Activated effector memory CD4-positive, alpha-beta T cell treated with anti-CD3 and anti-CD28 coated beads, Interleukin-2, amount 50 U/mL, for 16 hours (primary cell): ENCODE results near the gene DNM2.
"Not testable (repeated sequence)": the region's sequence is repeated elsewhere in the genome, so short reads cannot be mapped to it uniquely, and the experiment has no call there.

Experiments used
- DNase-seq: peaks from one replicate; pipeline ENCODE4 v3.0.0-alpha.2; 2020

Gene DNM2

DNA sequence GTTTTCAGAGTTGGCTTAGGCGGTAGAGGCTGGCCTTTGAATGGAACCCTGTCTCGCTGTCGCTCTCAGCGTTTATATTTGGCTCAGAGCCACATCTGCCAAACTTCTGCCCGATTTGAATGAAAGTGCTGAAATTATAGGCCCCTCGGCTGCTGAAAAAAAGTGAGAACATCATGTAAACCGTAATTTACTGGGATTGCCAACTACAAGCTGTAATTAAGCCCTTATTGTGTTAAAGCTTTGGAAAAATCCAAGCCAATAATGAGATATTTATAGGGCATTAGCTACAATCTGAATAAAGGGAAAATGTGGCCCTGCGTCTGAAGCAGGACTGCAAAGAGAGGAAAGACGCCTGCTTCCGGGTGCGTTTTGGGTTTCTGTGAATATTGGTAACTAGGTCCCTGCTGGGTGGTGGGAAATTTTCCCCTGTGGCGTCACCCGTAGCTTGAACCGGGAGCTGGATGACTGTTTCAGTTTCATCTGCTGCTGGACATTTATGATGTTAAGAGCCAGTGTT is 9.9 kb downstream of the DNM2 start:
- no peak for DNase-seq

DNA sequence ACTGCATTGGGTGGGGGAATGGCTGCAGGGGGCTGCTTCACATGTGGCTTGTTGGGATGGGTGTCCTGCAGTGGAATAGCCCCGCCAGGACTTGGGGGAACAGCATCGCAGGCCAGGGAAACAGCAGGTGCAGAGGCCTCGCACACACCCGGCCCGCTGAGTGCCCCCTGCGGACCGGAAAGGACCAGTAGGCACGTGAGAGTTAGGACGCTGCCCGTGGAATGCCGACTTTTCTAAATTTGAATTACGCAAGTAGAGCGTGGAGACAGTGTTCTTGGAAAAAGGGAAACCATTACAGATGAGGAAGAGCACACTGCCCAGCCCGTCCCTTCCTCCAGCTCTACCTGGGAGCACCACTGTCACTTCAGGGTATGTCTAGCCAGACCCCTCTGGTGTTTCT is 11.5 kb downstream of the DNM2 start:
- no peak for DNase-seq

DNA sequence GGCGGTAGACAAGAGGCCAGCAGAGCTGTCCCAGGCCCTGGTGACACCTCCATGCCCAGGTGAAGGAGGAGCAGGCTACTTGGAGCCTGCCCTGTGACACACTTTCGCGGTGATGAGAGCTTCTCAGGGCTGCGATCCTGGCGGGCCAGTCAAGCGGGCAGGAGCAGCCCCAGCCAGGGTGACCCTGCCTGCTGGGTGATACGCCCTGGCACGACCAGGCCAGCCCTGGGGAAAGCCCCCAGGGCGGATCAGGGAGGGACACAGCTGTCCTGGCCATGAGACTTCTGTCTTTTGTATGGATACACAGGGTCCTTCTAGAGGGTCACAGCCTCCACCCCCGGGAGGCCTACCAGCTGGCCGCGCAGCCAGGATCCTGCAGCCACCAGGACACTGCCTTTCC is 13.1 kb downstream of the DNM2 start:
- no peak for DNase-seq

DNA sequence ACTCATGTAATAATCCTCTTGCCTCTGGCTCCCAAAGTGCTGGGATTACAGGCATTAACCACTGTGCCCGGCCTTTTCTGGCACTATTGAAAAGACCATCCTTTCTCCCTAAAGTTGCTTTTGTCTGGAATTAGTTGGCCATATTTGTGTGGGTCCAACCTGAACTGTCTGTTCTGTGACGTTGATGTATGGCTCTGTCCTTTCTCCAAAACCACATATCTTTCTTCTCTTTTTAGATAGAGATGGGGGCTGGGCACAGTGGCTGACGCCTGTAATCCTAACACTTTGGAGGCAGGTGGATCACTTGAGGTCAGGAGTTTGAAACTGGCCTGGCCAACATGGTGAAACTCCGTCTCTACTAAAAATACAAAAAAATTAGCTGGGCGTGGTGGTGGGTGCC is 17.9 kb downstream of the DNM2 start:
- DNase-seq, result no peak

DNA sequence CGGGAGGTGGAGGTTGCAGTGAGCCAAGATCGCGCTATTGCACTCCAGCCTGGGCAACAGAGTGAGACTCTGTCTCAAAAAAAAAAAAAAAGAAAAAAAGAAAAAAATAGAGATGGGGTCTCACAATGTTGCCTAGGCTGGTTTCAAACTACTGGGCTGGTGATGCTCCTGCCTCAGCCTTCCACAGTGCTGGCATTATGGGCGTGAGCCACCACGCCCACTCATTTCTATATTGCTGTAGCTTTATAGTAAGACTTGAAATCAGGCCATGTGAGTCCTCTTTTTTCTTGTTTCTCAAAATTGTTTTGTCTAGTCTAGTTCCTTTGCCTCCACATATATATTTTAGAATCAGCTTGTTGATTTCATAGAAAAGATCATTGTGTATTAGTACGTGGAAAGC is 18.3 kb downstream of the DNM2 start:
- DNase-seq, result no peak

DNA sequence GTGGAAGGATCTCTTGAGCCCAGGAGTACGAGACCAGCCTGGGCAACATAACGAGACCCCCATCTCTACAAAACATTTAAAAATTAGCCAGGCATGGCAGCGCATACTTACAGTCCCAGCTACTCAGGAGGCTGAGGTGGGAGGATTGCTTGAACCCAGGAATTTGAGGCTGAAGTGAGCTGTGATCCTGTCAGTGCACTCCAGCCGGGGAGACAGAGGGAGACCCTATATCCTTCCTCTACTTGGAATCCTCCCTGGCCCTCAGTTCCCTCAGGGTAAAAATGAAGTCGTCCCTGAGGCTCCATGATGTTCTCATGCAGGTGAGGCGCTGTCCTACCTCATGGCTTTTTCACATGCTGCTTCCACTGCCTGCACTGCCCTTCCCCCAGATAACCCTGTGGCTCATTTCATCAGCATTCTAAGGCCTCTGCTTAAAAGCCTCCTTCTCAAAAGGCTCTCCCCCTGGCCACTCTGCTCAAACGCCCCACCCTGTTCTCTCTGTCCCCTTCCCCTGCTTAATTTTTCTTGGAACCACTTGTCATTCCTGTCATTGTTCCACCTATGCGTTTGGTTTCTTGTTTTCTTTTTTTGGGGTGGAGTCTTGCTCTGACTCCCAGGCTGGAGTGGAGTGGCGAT is 19.2 kb downstream of the DNM2 start:
- DNase-seq, result no peak

DNA sequence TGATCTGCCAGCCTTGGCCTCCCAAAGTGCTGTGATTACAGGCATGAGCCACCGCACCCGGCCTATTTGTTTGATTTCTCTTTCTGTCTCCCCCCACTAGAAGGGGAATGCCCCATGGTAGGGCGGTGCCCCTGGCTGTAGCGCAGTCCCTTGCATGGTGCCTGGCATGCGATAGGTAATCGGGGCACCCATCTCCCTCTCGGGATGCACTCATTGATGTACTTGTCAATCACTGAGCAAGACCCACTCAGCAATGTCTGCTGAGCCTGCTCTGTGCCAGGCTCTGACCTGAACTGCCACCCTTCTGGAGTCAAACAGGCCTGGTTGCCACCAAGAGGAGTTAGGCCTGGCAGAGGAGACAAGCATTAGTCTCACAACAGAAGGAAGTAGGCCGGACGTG is 19.8 kb downstream of the DNM2 start:
- no peak for DNase-seq

DNA sequence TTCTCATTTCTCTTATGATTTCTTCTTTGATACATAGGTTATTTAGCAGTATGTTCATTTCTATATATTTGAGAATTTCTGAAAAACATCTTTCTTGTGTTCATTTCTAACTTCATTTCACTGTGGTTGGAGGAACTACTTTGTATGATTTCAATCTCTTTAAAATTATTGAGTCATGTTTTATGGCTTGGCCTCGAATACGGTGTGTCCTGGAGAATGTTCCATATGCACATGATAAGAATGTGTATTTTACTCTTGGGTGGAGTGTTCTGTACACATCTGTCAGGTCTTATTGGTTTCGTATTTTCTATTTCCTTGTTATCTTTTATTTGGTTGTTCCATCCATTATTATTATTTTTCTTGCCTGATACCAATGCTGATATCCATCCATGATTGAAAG is 22.9 kb downstream of the DNM2 start:
- no peak for DNase-seq

DNA sequence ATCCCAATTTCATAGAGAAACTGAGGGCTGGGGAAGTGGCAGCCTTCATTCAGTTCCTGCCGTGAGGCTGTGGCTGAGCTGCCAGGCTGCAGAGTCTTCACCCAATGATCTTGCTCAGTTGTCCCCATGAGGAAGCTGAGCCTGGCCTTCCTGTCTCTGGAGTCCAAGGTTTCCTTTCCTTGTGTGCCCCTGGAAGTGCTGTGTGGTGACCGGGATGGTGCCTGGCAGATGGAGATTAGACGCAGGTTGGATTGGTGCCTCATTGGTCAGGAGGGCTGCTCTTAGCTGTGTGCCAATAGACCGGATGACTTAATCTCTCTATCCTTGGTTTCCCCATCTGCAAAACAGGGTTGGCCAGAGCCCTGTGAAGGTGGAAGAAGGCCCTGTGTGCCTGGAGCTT is 24.6 kb downstream of the DNM2 start:
- no peak for DNase-seq

DNA sequence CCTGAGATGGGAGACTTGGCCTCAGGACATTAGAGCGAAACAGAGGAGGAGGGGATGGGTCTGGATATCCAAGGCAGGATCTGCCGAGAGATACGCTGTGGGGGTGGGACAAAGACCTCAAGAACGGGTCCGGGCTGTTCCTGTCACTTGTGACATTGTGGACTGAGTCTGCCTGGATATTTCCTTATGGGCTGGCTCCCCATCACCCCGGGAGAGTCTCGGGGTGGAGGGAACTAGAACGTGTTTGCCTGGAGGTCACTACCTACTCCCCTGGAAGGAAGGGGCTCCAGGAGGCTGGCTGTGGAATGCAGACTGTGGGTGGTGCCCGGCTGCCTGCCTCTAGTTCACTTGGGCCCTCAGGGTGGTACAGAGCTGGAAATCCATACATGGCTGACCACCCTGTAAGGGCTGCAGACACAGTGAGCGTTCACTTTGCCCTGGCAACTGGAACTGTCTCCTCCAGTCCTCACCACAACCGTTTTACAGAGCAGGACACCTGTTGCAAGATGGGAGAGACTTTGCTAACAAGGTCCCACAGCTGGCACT is 26.4 kb downstream of the DNM2 start:
- no peak for DNase-seq

DNA sequence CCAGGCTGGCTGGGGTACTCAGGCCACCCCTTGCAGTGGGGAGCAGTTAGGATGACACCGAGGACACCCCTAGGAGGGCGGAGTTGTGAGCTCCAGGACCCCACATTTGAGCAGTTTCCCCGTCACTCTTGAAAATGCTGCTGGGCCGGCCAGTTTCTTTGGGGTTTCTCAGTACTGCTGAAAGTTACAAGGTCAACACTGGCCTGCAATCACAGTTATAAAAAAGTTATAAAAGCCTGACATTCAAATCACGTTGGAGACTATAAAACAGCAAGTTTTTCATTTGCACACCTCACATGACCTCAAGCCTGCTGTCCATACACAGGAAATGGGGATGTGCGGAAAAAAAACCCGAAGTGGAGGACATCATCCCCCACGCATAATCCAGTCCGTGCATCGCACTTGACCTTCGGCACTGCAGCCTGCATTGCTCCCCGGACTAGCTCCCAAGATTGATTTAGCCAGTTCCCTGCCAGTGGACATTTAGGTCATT is 27.0 kb downstream of the DNM2 start:
- DNase-seq, result no peak

DNA sequence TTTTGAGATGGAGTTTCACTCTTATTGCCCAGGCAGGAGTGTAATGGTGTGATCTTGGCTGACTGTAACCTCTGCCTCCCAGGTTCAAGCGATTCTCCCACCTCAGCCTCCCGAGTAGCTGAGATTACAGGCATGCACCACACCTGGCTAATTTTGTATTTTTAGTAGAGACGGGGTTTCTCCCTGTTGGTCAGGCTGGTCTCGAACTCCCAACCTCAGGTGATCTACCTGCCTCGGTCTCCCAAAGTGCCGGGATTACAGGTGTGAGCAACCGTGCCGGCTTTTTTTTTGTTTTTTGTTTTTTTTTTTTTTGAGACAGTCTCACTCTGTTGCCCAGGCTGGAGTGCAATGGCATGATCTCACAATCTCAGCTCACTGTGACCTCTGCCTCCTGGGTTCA is 28.6 kb downstream of the DNM2 start:
- DNase-seq, result not testable (repeated sequence)

DNA sequence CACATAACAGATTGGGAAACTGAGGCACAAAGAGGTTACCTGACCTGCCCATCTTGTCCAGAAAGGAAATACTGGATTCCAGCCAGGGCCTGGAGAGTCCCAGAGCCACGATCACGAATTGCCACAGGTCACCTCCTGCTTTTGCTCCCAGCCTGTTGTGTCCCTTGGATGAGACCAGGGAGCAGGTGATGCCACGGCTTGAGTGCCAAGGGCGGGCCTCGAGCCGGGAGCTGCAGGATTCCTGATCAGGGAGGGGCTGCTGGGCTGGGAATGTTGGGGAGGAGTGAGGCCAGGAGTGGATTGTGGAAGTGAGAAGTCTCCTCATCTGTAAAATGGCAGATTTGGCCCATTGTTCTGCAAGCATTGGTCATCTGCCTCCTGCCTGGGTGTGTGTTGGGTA is 29.4 kb downstream of the DNM2 start:
- no peak for DNase-seq

DNA sequence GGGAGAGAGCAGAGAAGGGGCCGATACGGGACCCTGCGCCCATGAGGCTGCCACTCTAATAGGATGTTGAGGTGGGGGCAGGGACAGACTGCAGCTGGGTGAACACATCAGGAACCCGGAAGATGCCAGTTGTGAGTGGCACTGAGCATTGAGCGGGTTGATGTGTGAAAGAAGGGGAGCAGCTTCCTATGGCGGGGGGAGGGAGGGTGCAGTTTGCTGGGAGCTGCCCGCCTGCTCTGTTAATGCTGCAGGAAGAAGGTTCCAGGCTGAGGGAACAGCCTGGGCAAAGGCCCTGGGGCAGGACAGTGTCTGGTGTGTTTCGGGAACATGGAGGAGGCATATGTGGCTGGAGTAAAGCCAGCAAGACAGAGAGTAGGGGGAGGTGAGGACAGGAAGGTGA is 29.8 kb downstream of the DNM2 start:
- DNase-seq, result no peak

DNA sequence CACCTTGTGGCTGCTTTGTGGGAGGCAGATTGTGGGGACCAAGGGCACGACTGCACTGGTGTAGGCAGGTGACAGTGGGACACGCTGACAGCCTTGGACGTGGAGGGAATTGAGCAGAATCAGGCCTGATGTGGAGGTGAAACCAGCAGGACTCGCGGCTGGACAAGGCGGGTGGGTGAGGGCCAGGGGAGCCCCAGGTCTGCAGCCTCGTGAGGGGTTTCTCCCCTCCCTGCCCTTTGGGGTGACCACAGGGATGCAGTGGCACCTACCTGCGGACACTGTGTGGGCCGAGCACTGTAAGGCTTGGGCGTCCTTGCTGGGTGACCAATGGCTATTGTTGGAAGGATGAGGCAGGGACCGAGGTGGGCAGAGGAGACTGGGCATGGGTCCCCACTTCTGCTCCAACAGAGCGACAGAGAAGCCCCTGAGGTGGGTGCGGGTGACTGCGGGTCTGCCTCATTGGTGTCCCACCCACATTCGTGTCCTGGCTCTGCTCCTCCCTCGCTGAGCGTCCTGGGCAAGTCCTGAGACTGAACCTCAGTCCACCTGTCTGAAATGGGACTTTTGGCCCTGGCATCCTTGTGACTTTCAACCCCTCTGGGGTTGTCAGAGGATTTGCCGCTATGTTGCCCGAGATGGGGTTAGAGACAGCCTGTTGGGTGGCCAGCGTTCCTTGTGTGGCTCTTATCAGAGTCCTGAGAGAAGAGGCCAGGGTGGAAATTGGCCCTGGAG is 30.5 kb downstream of the DNM2 start:
- DNase-seq, result no peak

DNA sequence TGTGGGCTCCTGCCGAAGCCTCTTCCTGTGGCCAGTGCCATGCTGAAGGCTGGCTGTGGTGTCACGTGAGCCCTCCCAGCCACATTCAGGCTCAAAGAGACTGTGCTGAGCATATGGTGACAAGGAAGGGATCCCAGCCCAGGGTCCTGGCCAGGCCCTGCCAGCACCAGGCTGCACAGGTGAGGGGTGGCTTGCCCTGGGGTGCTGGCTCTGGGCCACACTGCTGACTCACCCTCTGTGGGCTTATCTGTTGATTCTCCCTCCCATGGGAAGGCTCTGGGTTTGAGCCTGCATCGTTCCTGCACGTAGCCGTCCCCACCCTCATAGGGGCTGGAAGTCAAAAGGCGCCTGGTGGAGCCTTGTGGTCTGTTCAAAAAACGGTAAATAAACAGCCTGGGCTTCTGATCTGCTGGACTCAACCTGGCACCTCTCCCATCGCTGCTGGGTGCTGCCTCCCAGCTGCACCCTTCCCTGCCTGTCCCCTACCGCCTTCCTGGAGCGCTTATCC is 31.1 kb downstream of the DNM2 start:
- no peak for DNase-seq

DNA sequence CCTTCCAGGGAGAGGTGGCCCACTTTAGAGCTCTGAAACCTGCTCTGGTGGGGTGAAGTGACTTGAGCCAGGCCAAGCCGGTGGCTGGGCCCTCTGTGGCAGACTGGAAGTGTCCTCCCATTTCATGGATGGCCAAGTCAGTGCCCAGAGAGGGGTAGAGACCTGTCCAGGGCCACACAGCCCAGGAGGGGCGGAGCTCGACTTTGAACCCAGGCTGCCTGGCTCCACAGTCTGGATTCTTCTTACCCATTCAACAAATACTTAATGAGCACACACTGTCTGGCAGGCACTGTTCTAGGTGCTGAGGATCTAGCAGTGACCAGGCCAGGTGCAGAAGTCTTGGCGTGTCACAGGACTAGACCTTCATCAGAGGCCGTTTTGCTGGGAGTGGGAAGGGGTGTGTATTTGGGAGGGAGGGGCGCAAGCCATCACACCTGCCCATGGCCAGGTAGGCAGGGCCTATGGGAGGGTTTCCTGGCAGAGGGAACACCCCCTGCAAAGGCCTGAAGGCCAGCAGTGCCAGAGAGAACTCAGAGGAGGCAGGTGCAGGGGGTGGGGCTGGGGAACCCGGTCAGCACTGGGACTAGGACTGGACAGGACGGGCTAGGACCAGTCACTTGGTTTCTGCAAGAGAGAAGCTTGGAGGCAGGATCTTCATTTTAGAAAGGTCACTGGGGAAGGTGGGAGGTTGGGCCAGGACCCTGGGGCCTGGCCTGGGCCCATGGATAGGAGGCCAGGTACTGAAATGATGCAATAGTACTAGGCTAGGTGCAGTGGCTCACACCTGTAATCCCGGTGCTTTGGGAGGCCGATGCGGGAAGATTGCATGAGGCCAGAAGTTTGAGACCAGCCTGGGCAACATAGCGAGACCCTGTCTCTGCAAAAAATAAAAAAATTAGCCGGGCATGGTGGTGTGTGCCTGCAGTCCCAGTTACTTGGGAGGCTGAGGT is 31.8 kb downstream of the DNM2 start:
- no peak for DNase-seq

DNA sequence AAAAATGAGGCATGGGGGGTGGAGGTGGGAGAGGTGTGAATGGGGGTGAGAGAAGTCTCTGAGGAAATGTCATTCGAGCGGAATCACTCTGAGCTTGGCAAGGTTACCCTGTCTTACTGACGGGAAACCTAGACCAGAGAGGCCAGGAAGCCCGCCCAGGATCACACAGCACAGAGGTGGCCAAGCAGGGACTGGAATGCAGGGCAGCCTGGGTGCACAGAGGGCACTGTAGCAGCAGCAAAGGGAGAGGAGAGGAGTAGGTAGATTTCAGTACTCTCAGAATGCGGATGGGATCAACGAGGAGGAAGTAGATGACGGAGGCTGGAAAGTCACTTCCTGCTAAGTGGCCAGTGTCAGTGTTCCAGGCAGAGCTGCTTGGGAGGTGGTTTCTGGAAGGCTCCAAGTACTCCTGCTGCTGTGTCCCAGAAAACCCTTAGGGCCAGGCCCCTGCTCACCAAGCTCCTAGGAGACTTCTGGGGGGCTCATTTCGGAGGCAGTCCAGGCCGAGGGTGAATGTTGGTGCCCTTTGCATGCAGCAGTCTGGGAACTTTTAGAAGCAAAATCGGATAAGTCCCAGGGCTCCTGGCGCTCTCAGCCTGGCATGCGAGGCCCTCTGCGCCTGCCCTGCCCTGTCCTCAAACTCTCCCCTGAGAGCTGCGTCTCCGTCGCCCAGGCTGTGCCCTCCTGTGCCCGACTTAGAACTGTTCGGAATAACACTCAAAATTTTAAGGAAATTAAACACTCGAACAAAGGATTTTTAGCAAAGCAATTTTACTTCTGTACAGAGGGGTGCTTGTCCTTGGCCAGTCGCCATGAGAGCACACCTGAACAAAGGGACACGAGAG is 33.5 kb downstream of the DNM2 start:
- DNase-seq, result no peak

DNA sequence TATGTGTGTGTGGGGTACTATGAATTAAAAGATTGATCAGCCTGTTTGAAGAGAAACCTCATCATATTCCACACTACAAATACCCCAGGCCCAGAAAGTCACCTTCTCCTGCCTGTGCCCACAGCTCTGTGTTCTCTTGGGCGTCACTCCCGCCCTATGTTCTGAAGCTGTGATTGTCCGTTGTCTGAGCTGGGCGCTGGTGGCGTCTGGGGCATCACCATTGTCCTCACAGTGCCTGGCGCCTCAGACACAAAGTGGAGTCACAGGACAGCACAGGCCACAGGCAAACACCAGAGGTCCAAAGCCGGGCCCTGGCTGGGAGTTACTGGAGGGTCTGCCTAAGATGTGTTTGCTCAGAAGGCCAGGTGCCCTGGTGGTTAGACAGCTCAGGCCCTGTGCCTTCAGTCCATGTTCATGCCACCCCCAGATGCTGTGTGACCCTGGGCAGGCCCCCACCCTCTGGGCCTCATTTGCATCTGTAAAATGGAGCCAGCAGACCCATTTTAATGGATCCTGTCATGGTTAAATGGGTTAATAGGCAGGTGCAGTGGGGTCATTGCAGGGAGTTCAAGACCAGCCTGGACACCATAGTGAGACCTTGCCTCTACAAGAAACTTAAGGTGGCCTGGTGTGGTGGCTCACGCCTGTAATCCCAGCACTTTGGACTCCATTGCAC is 34.5 kb downstream of the DNM2 start:
- no peak for DNase-seq

DNA sequence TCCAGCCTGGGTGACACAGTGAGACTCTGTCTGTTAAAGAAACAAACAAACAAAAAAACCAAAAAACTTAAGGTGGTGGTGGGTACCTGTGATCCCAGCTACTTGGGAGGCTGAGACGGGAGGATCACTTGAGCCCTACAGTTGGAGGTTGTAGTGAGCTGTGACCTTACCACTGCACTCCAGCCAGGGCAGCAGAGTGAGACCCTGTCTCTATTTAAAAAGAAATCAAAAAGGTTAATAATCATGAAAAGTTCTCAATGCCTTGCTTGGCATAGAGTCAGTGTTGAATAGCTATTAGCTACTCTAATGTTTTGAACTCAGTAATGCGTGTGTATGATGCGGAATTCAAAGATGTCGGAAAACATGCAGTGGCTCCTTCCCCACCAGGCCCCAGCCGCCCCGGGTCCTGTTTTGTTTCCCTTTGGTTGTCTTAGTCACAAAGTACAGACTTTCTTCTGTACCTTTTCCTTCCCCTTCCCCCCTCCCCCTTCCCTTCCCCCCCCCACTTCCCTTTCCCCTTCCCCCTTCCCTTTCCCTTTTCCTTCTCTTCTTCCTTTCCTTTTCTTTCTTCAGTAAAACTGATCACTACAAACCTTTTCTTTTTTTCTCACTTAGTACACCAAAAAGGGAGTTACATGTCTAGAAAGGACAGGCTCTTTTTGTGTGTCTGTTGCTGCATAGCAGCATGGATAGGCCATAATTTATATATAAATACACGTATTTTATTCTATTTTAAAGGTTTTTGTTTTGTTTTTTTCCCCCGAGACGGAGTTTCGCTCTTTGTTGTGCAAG is 35.2 kb downstream of the DNM2 start:
- no peak for DNase-seq
